HUES64 (cell line): Measurements from ENCODE around the gene POLN.
"Not testable (repeated sequence)": the region's sequence is repeated elsewhere in the genome, so short reads cannot be mapped to it uniquely, and the experiment has no call there.

Experiments used
- H3K27ac ChIP-seq: 2 replicates; pipeline ENCODE4 v1.7.0; 2013; ENCODE audit warnings: low read depth, low read length, inconsistent platforms
- H3K27me3 ChIP-seq: 2 replicates; pipeline ENCODE4 v1.6.1; 2013; ENCODE audit warnings: mild to moderate bottlenecking, low read length; ENCODE audit not compliant: insufficient read depth
- H3K36me3 ChIP-seq: 2 replicates; pipeline ENCODE4 v1.6.1; 2013; ENCODE audit warnings: mild to moderate bottlenecking, low read length; ENCODE audit not compliant: insufficient read depth
- H3K4me1 ChIP-seq: 2 replicates; pipeline ENCODE4 v1.6.1; 2013; ENCODE audit warnings: mild to moderate bottlenecking, low read length, moderate library complexity; ENCODE audit not compliant: insufficient read depth
- H3K4me3 ChIP-seq: 2 replicates; pipeline ENCODE4 v1.5.1; 2013; ENCODE audit warnings: mild to moderate bottlenecking, low read length, moderate library complexity
- H3K9ac ChIP-seq: 2 replicates; pipeline ENCODE4 v1.6.1; 2013; ENCODE audit warnings: mild to moderate bottlenecking, low read depth, low read length
- H3K9me3 ChIP-seq: 2 replicates; pipeline ENCODE4 v1.6.1; 2013; ENCODE audit warnings: low read depth, low read length; ENCODE audit not compliant: insufficient read depth
- WGBS: fragments of 150-250, 120-280 bp; methylation state at CpG from one replicate; pipeline ENCODE4 v1.1.7; 2013; ENCODE audit warnings: missing lambda C conversion rate; 5-methylcytosine and 5-hydroxymethylcytosine counted together

Gene POLN

GRCh38 chr4:2226261-2226660 is 15.7 kb downstream of the POLN start:
- H3K9me3 ChIP-seq = no peaks in the 10 kb centered on the region
- H3K27ac ChIP-seq = no peak overlapping the region
- no peak overlapping the region for H3K9ac ChIP-seq
- peaks cover 23% of the 10 kb centered on the region for H3K4me1 ChIP-seq
- no peak overlapping the region for H3K4me3 ChIP-seq
- H3K36me3 ChIP-seq = peaks cover 4% of the 10 kb centered on the region; the same call in 1 of the 2 replicates
- 94% methylated on average over 2 of the region's 2 CpGs for WGBS
- H3K27me3 ChIP-seq = no peaks in the 10 kb centered on the region

- H3K27me3 ChIP-seq = no peaks in the 10 kb centered on the region
- H3K36me3 ChIP-seq = no peaks in the 10 kb centered on the region
- peaks cover 31% of the 10 kb centered on the region for H3K4me1 ChIP-seq
- WGBS = 92% methylated on average over 2 of the region's 2 CpGs
- no peak overlapping the region for H3K4me3 ChIP-seq
- no peaks in the 10 kb centered on the region for H3K9me3 ChIP-seq
- H3K9ac ChIP-seq = no peak overlapping the region
- no peak overlapping the region for H3K27ac ChIP-seq
Observed at GRCh38 chr4:2222838-2223237, 19.1 kb downstream of the POLN start.

GRCh38 chr4:2221378-2221777 is 20.5 kb downstream of the POLN start:
- 38% methylated on average over 4 of the region's 4 CpGs for WGBS
- H3K9me3 ChIP-seq, H3K36me3 ChIP-seq, H3K27me3 ChIP-seq, H3K4me3 ChIP-seq: not testable (repeated sequence)
- H3K27ac ChIP-seq = peak overlapping the region; percentile 58
- H3K9ac ChIP-seq = peak overlapping the region; percentile 39
- peaks cover 31% of the 10 kb centered on the region for H3K4me1 ChIP-seq

GRCh38 chr4:2220016-2220630 is 21.8 kb downstream of the POLN start:
- WGBS = 25% methylated on average over 10 of the region's 10 CpGs
- H3K27ac ChIP-seq = no peak overlapping the region
- no peaks in the 10 kb centered on the region for H3K36me3 ChIP-seq
- no peak overlapping the region; the same call in 1 of the 2 replicates for H3K9ac ChIP-seq
- no peaks in the 10 kb centered on the region for H3K27me3 ChIP-seq
- peaks cover 32% of the 10 kb centered on the region for H3K4me1 ChIP-seq
- H3K9me3 ChIP-seq = no peaks in the 10 kb centered on the region
- no peak overlapping the region for H3K4me3 ChIP-seq

GRCh38 chr4:2219233-2219760 is 22.6 kb downstream of the POLN start:
- WGBS = 91% methylated on average over 6 of the region's 6 CpGs

GRCh38 chr4:2218436-2218835 is 23.5 kb downstream of the POLN start:
- Histone ChIP-seq H3K36me3 (no peaks in the 10 kb centered on the region), H3K9ac (no peak overlapping the region), H3K27ac (no peak overlapping the region), H3K27me3 (no peaks in the 10 kb centered on the region), H3K4me3 (no peak overlapping the region), H3K9me3 (no peaks in the 10 kb centered on the region), H3K4me1 (peaks cover 32% of the 10 kb centered on the region)
- WGBS = 100% methylated on average over 1 of the region's 1 CpG

More at GRCh38 chr4:2219233-2219760, 22.6 kb downstream of the POLN start:
- no peaks in the 10 kb centered on the region for H3K27me3 ChIP-seq
- no peaks in the 10 kb centered on the region for H3K9me3 ChIP-seq
- peaks cover 35% of the 10 kb centered on the region for H3K4me1 ChIP-seq
- no peak overlapping the region for H3K27ac ChIP-seq
- H3K4me3 ChIP-seq = no peak overlapping the region
- no peaks in the 10 kb centered on the region for H3K36me3 ChIP-seq
- no peak overlapping the region for H3K9ac ChIP-seq

GRCh38 chr4:2217726-2218125 is 24.2 kb downstream of the POLN start:
- no peak overlapping the region for H3K4me3 ChIP-seq
- no peaks in the 10 kb centered on the region for H3K27me3 ChIP-seq
- no peak overlapping the region for H3K27ac ChIP-seq
- no peaks in the 10 kb centered on the region for H3K36me3 ChIP-seq
- H3K4me1 ChIP-seq = peaks cover 25% of the 10 kb centered on the region
- WGBS = 93% methylated on average over 3 of the region's 3 CpGs
- H3K9me3 ChIP-seq = no peaks in the 10 kb centered on the region
- H3K9ac ChIP-seq = no peak overlapping the region

- Histone ChIP-seq H3K27ac (no peak overlapping the region), H3K36me3 (no peaks in the 10 kb centered on the region), H3K4me1 (0 out of 2 replicates have a peak, but pooled peaks cover 4% of the 10 kb centered on the region), H3K9ac (no peak overlapping the region), H3K9me3 (no peaks in the 10 kb centered on the region), H3K27me3 (no peaks in the 10 kb centered on the region), H3K4me3 (no peak overlapping the region)
- WGBS = 89% methylated on average over 1 of the region's 1 CpG
Observed at GRCh38 chr4:2212831-2213230, 29.1 kb downstream of the POLN start.

- H3K27me3 ChIP-seq, H3K9me3 ChIP-seq, H3K9ac ChIP-seq, H3K36me3 ChIP-seq, H3K4me3 ChIP-seq, H3K4me1 ChIP-seq, H3K27ac ChIP-seq: not testable (repeated sequence)
- WGBS = no CpG with 5 or more reads among the region's 1 CpG
Observed at GRCh38 chr4:2202789-2203188, 39.1 kb downstream of the POLN start.

- H3K9me3 ChIP-seq = no peaks in the 10 kb centered on the region
- H3K4me1 ChIP-seq = no peaks in the 10 kb centered on the region
- H3K4me3 ChIP-seq = no peak overlapping the region
- H3K27ac ChIP-seq = no peak overlapping the region
- H3K9ac ChIP-seq = no peak overlapping the region
- H3K27me3 ChIP-seq = no peaks in the 10 kb centered on the region
- 82% methylated on average over 2 of the region's 4 CpGs for WGBS
- H3K36me3 ChIP-seq = no peaks in the 10 kb centered on the region
Observed at GRCh38 chr4:2194496-2194895, 47.4 kb downstream of the POLN start.

- no peak overlapping the region for H3K4me3 ChIP-seq
- H3K36me3 ChIP-seq = no peaks in the 10 kb centered on the region
- no peak overlapping the region for H3K9ac ChIP-seq
- H3K27me3 ChIP-seq = no peaks in the 10 kb centered on the region
- no peaks in the 10 kb centered on the region for H3K4me1 ChIP-seq
- WGBS = 91% methylated on average over 7 of the region's 7 CpGs
- H3K9me3 ChIP-seq = no peaks in the 10 kb centered on the region
- H3K27ac ChIP-seq = no peak overlapping the region
Observed at GRCh38 chr4:2193326-2193725, 48.6 kb downstream of the POLN start.

- Histone ChIP-seq H3K4me1 (no peaks in the 10 kb centered on the region), H3K4me3 (no peak overlapping the region), H3K27me3 (no peaks in the 10 kb centered on the region), H3K9me3 (peaks cover 5% of the 10 kb centered on the region; the same call in 1 of the 2 replicates), H3K27ac (no peak overlapping the region), H3K36me3 (no peaks in the 10 kb centered on the region), H3K9ac (no peak overlapping the region)
Observed at GRCh38 chr4:2186865-2187172, 55.1 kb downstream of the POLN start.
